ENCODE results near the gene NLGN1. TPM values are rescaled to one million over a fixed set of nuclear protein-coding genes. Genes with fewer than 3 reads are reported as not detected.

Gene NLGN1
- total and polyA plus RNA-seq, 9 of the 15 experiments (the other 6 are each of a cell fraction or from before 2014, with no cell fraction given): under 0.01 to 0.01 TPM; not detected in 7

DNA sequence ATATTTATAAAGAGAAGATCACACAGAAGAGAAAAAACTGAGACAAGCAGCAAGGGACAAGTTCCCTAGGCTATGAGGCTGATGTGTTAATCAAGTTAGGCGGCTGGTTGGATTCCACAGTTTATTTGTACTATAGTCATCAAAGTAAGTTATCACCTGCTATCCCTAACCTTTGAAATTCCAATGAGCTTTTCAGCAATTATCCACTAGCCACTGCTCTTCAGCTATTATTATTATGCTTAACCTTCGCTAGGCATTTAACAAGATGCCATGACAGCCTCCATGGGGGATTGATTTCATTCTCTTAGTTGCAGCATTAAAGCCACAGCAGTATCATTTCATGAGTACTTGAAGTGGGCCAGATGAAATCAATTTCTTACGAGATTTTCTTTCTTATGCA lies 762.1 kb downstream of the NLGN1 start:
- Histone ChIP-seq H3K4me1 (replicated peaks in 1 of 2; ENCODE audit: control insufficient read depth in 2 of 2, insufficient read depth in 2 of 2, low read length in 2 of 2) (no peaks in the 10 kb centered on the region), H3K9me1 (ENCODE audit: control insufficient read depth, insufficient read depth, low read length) (no peaks in the 10 kb centered on the region), H3K9me3 (replicated peaks; ENCODE audit: control insufficient read depth, insufficient read depth, low read depth, low read length) (no peaks in the 10 kb centered on the region; the same call in 1 of the 2 replicates), H3K9ac (ENCODE audit: insufficient read depth in 1 of 2, low read depth in 2 of 2, low read length in 2 of 2) (no peak overlapping the region), H3K4me3 (no peak overlapping the region), H3K27me3 (ENCODE audit: control insufficient read depth in 2 of 2, insufficient read depth in 2 of 2, low read length in 2 of 2) (no peaks in the 10 kb centered on the region), H4K20me1 (replicated peaks; ENCODE audit: control insufficient read depth, insufficient read depth, low read length) (no peaks in the 10 kb centered on the region), H3K79me2 (ENCODE audit: control insufficient read depth, insufficient read depth, low read length) (no peaks in the 10 kb centered on the region), H3K4me2 (ENCODE audit: insufficient read depth, low read length) (no peak overlapping the region), H3K27ac (ENCODE audit: extremely low read depth, low read depth, low read length) (no peak overlapping the region), H2AFZ (ENCODE audit: low read depth, low read length) (no peak overlapping the region), H3K36me3 (ENCODE audit: control insufficient read depth, insufficient read depth, low read length) (no peaks in the 10 kb centered on the region)
- no peak for DNase-seq (ENCODE audit: extremely low read depth in 1 of 4, low spot score in 3 of 4)
- no peak for TF ChIP-seq ZNF830 (CRISPR knock-in tag; IDR thresholded peaks at IDR 0.05)
- no peak for TF ChIP-seq ZNF184 (CRISPR knock-in tag; IDR thresholded peaks at IDR 0.05)
- no peak for TF ChIP-seq CBFA2T3 (IDR thresholded peaks at IDR 0.05)
- no peak for TF ChIP-seq SNIP1 (IDR thresholded peaks at IDR 0.05; ENCODE audit: low read depth)
- TF ChIP-seq, protein P1, sequence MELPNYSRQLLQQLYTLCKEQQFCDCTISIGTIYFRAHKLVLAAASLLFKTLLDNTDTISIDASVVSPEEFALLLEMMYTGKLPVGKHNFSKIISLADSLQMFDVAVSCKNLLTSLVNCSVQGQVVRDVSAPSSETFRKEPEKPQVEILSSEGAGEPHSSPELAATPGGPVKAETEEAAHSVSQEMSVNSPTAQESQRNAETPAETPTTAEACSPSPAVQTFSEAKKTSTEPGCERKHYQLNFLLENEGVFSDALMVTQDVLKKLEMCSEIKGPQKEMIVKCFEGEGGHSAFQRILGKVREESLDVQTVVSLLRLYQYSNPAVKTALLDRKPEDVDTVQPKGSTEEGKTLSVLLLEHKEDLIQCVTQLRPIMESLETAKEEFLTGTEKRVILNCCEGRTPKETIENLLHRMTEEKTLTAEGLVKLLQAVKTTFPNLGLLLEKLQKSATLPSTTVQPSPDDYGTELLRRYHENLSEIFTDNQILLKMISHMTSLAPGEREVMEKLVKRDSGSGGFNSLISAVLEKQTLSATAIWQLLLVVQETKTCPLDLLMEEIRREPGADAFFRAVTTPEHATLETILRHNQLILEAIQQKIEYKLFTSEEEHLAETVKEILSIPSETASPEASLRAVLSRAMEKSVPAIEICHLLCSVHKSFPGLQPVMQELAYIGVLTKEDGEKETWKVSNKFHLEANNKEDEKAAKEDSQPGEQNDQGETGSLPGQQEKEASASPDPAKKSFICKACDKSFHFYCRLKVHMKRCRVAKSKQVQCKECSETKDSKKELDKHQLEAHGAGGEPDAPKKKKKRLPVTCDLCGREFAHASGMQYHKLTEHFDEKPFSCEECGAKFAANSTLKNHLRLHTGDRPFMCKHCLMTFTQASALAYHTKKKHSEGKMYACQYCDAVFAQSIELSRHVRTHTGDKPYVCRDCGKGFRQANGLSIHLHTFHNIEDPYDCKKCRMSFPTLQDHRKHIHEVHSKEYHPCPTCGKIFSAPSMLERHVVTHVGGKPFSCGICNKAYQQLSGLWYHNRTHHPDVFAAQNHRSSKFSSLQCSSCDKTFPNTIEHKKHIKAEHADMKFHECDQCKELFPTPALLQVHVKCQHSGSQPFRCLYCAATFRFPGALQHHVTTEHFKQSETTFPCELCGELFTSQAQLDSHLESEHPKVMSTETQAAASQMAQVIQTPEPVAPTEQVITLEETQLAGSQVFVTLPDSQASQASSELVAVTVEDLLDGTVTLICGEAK (IDR thresholded peaks at IDR 0.05): no peak
- TF ChIP-seq, protein P1 (CRISPR knock-in tag; IDR thresholded peaks at IDR 0.05): no peak
- WGBS (ENCODE audit: insufficient coverage, low coverage, missing lambda C conversion rate): 0% methylated on average over 3 of the region's 3 CpGs
- ATAC-seq: no peak
- BruUV-seq (replicated peaks): no TSS peak
- intact Hi-C loops (cut with micrococcal nuclease): no loop called here
- FAIRE-seq: no peak
- ChIA-PET CTCF (ENCODE audit: low intra/inter-chr PET ratio) (no interaction called here), POLR2A (no interaction called here)
- in situ Hi-C loops (cut with MboI): no loop called here
